PC-3 (cell line): Measurements from ENCODE around the gene CBX7. TPM values are rescaled to one million over a fixed set of nuclear protein-coding genes. Genes with fewer than 3 reads are reported as not detected.

Source experiments
- ATAC-seq: fragments of 200-7000 bp; cut with Tn5 transposase; 2 replicates; pipeline ENCODE4 v1.9.1; 2020; ENCODE audit warnings: mild to moderate bottlenecking, moderate library complexity
- BruUV-seq: library from RNA; stranded (reverse); fragments of 400-500 nt; replicated peaks from 2 replicates; lab custom pipeline; 2021; lab: Mats Ljungman, UMichigan
- CTCF ChIA-PET: fragments of 300-600 bp; sonication (Branson Sonifier 250); formaldehyde crosslinking; loops from one replicate; lab custom pipeline; 2022; ENCODE audit warnings: antibody characterized with exemption; lab: Charles Lee
- POLR2A ChIA-PET: fragments of 300-600 bp; sonication (Branson Sonifier 250); formaldehyde crosslinking; loops from one replicate; lab custom pipeline; 2022; ENCODE audit warnings: antibody characterized with exemption; ENCODE audit not compliant: unreplicated experiment; lab: Charles Lee
- DNase-seq: peaks from one replicate; pipeline ENCODE4 v3.0.0-alpha.2; 2015
- H2AFZ ChIP-seq: fragments of 300-600 bp; sonication (generic); 2 replicates; pipeline ENCODE4 v1.6.0; 2016; ENCODE audit warnings: antibody characterized with exemption, low read length
- H3F3A ChIP-seq: fragments of 300-600 bp; sonication (generic); one replicate; pipeline ENCODE4 v1.6.0; 2017; ENCODE audit warnings: antibody characterized with exemption, low read length, control low read depth, mild to moderate bottlenecking; ENCODE audit not compliant: unreplicated experiment
- H3K27ac ChIP-seq: fragments of 300-600 bp; sonication (generic); 2 replicates; pipeline ENCODE4 v1.5.1; 2016; ENCODE audit warnings: mild to moderate bottlenecking, low read length
- H3K27me3 ChIP-seq: fragments of 300-600 bp; sonication (generic); 2 replicates; pipeline ENCODE4 v1.6.1; 2016; ENCODE audit warnings: low read length, mixed read lengths
- H3K36me3 ChIP-seq: fragments of 300-600 bp; sonication (generic); 2 replicates; pipeline ENCODE4 v1.6.1; 2016; ENCODE audit warnings: low read depth, mixed run types, low read length, mixed read lengths
- H3K4me1 ChIP-seq: fragments of 300-600 bp; sonication (generic); 2 replicates; pipeline ENCODE4 v1.5.1; 2016; ENCODE audit warnings: low read length; ENCODE audit not compliant: insufficient read depth
- H3K4me2 ChIP-seq: fragments of 300-600 bp; sonication (generic); 2 replicates; pipeline ENCODE4 v1.6.0; 2016; ENCODE audit warnings: low read length
- H3K4me3 ChIP-seq: fragments of 300-600 bp; sonication (generic); 2 replicates; pipeline ENCODE4 v1.5.1; 2016; ENCODE audit warnings: mild to moderate bottlenecking, low read length, mixed read lengths
- H3K79me2 ChIP-seq: fragments of 300-600 bp; sonication (generic); 2 replicates; pipeline ENCODE4 v1.6.1; 2017; ENCODE audit warnings: low read length, mixed read lengths
- H3K9ac ChIP-seq: fragments of 300-600 bp; sonication (generic); 2 replicates; pipeline ENCODE4 v1.6.0; 2016; ENCODE audit warnings: mild to moderate bottlenecking, low read length
- H3K9me2 ChIP-seq: fragments of 300-600 bp; sonication (generic); replicated peaks from 2 replicates; pipeline ENCODE4 v1.6.1; 2016; ENCODE audit warnings: mixed run types, low read length, mixed read lengths
- H3K9me3 ChIP-seq: fragments of 300-600 bp; sonication (generic); 2 replicates; pipeline ENCODE4 v1.6.1; 2016; ENCODE audit warnings: low read length, mixed read lengths
- H4K20me1 ChIP-seq: fragments of 300-600 bp; sonication (generic); 2 replicates; pipeline ENCODE4 v1.6.1; 2016; ENCODE audit warnings: low read length, mixed read lengths
- CTCF ChIP-seq: fragments of 300-600 bp; sonication (generic); conservative IDR thresholded peaks from 2 replicates; pipeline ENCODE4 v1.5.1; 2017; ENCODE audit warnings: antibody characterized with exemption, low read depth, mild to moderate bottlenecking, low read length
- EZH2 ChIP-seq: fragments of 300-600 bp; sonication (generic); IDR thresholded peaks from one replicate; pipeline ENCODE4 v1.6.1; 2017; ENCODE audit warnings: antibody characterized with exemption, mild to moderate bottlenecking, low read length; ENCODE audit not compliant: unreplicated experiment
- EZH2phosphoT487 ChIP-seq: fragments of 300-600 bp; sonication (generic); IDR thresholded peaks from 2 replicates; pipeline ENCODE4 v1.6.1; 2018; ENCODE audit warnings: mild to moderate bottlenecking, antibody characterized with exemption, low read length, borderline replicate concordance
- intact Hi-C: fragments of 100-400 bp; cut with micrococcal nuclease; formaldehyde crosslinking; loops from 2 replicates; pipeline ENCODE4 v1.9.0; 2023
- total RNA-seq: library from RNA; depleted of rRNA; stranded (reverse); fragments of >200 nt; gene quantifications from 2 replicates; pipeline ENCODE4 v1.2.3, GENCODE V29; 2014

Gene CBX7
- total RNA-seq, 1 experiment from 2014 or later: 8.6 TPM

GRCh38 chr22:39110631-39111561, 41.6 kb downstream of the CBX7 start:
- Histone ChIP-seq H3K9ac (no peak overlapping the region), H3K9me3 (no peaks in the 10 kb centered on the region), H3K4me1 (peaks cover 7% of the 10 kb centered on the region; the same call in 1 of the 2 replicates), H3K27ac (no peak overlapping the region), H3K4me2 (no peak overlapping the region), H4K20me1 (no peaks in the 10 kb centered on the region), H3K79me2 (no peaks in the 10 kb centered on the region), H3K9me2 (no peaks in the 10 kb centered on the region), H3K36me3 (no peaks in the 10 kb centered on the region), H2AFZ (no peak overlapping the region), H3K4me3 (no peak overlapping the region), H3F3A (no peaks in the 10 kb centered on the region), H3K27me3 (no peaks in the 10 kb centered on the region)
- no peak for TF ChIP-seq CTCF
- TF ChIP-seq EZH2phosphoT487: no peak
- TF ChIP-seq EZH2: no peak
- BruUV-seq: no TSS peak
- DNase-seq (peak; percentile 32), ATAC-seq (no peak)
- ChIA-PET POLR2A (interaction anchor here (0.6 kb wide), 1 partner anchor 20 kb away, joined by 3 read pairs; no protein-coding TSS in a partner anchor), CTCF (no interaction called here)
- intact Hi-C loops: no loop called here

- H3K4me2 ChIP-seq: no peak overlapping the region
- ChIA-PET POLR2A (no interaction called here), CTCF (no interaction called here)
- TF ChIP-seq EZH2phosphoT487 (no peak), EZH2 (no peak), CTCF (no peak)
- no TSS peak for BruUV-seq
- H2AFZ ChIP-seq: no peak overlapping the region
- no peaks in the 10 kb centered on the region for H3K9me3 ChIP-seq
- no peaks in the 10 kb centered on the region for H4K20me1 ChIP-seq
- no peaks in the 10 kb centered on the region for H3K27me3 ChIP-seq
- ATAC-seq: no peak
- H3K36me3 ChIP-seq: no peaks in the 10 kb centered on the region
- H3K9ac ChIP-seq: no peak overlapping the region
- no peaks in the 10 kb centered on the region for H3K79me2 ChIP-seq
- no peaks in the 10 kb centered on the region for H3F3A ChIP-seq
- H3K27ac ChIP-seq: no peak overlapping the region
- peaks cover 7% of the 10 kb centered on the region; the same call in 1 of the 2 replicates for H3K4me1 ChIP-seq
- DNase-seq: no peak
- H3K4me3 ChIP-seq: no peak overlapping the region
- intact Hi-C loops: no loop called here
- no peaks in the 10 kb centered on the region for H3K9me2 ChIP-seq
Measured at GRCh38 chr22:39109361-39109760, 43.1 kb downstream of the CBX7 start.

GRCh38 chr22:39108487-39108886, 44.0 kb downstream of the CBX7 start:
- no peaks in the 10 kb centered on the region for H3F3A ChIP-seq
- CTCF ChIA-PET: no interaction called here
- DNase-seq (no peak), ATAC-seq (no peak)
- intact Hi-C loops: no loop called here
- H3K9ac ChIP-seq: no peak overlapping the region
- no peaks in the 10 kb centered on the region for H4K20me1 ChIP-seq
- H3K79me2 ChIP-seq: no peaks in the 10 kb centered on the region
- POLR2A ChIA-PET: no interaction called here
- no peaks in the 10 kb centered on the region for H3K27me3 ChIP-seq
- no peaks in the 10 kb centered on the region for H3K36me3 ChIP-seq
- no peaks in the 10 kb centered on the region for H3K9me3 ChIP-seq
- H3K4me3 ChIP-seq: no peak overlapping the region
- no peak overlapping the region for H2AFZ ChIP-seq
- H3K4me1 ChIP-seq: peaks cover 7% of the 10 kb centered on the region; the same call in 1 of the 2 replicates
- H3K4me2 ChIP-seq: no peak overlapping the region
- no peaks in the 10 kb centered on the region for H3K9me2 ChIP-seq
- no peak for TF ChIP-seq CTCF
- TF ChIP-seq EZH2phosphoT487: no peak
- TF ChIP-seq EZH2: no peak
- H3K27ac ChIP-seq: no peak overlapping the region
- no TSS peak for BruUV-seq
